ENCODE data around the gene AOAH. TPM values are rescaled to one million over a fixed set of nuclear protein-coding genes. Genes with fewer than 3 reads are reported as not detected.

The AOAH gene
- total RNA-seq, 1 donor from 2014 or later: 7.4 TPM

DNA sequence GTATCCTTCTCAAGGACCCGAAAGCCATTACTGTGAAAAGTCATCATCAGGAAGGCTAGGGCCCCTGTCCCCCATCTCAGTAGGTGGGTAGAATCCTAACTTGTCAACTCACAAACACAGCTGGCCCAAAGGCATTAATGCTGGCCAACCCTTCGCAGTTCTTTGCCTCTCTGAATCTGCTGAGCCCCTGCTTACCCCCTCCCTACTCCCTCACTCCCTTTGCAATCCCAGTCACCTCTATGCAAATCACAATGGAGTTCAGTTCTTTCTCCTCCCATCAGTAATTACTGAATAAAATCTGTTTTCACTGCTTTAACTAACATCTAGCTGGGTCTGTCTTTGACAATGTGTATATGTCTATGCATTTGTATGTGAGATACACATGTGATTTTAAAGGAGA, 38.1 kb upstream of the AOAH start:
- Histone ChIP-seq H3K27me3 (no peaks in the 10 kb centered on the region), H3K4me3 (no peak overlapping the region), H3K9me3 (no peaks in the 10 kb centered on the region), H3K36me3 (no peaks in the 10 kb centered on the region), H3K27ac (no peak overlapping the region), H3K4me1 (no peaks in the 10 kb centered on the region)
- TF ChIP-seq POLR2AphosphoS5 (IDR thresholded peaks at IDR 0.05; ENCODE audit: insufficient read depth in 1 of 2, low read depth in 1 of 2) (no peak), POLR2A (IDR thresholded peaks at IDR 0.05) (no peak)
- TF ChIP-seq, protein P1, sequence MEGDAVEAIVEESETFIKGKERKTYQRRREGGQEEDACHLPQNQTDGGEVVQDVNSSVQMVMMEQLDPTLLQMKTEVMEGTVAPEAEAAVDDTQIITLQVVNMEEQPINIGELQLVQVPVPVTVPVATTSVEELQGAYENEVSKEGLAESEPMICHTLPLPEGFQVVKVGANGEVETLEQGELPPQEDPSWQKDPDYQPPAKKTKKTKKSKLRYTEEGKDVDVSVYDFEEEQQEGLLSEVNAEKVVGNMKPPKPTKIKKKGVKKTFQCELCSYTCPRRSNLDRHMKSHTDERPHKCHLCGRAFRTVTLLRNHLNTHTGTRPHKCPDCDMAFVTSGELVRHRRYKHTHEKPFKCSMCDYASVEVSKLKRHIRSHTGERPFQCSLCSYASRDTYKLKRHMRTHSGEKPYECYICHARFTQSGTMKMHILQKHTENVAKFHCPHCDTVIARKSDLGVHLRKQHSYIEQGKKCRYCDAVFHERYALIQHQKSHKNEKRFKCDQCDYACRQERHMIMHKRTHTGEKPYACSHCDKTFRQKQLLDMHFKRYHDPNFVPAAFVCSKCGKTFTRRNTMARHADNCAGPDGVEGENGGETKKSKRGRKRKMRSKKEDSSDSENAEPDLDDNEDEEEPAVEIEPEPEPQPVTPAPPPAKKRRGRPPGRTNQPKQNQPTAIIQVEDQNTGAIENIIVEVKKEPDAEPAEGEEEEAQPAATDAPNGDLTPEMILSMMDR (IDR thresholded peaks at IDR 0.05): no peak
- intact Hi-C loops (cut with DNase I): no loop called here
- no peak for DNase-seq (ENCODE audit: extremely low spot score in 2 of 2)

DNA sequence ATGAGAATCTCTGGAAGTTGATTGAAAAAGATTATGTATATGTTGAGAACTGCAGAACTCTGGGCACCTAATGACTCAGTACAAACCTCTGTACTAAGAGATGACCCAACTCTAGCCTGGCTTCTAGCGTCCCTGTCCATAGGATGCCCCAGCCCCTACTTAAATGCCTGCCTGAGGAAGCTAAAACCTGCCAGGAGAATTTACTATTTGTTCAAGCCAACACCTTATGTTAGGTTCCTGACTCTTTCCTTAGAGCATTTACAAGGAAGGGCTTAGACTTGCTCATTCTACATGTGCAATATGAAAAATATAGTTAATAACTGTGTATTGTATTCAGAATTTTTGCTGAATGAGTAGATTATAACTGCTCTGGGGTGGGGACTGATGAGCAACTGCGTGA, 37.5 kb upstream of the AOAH start:
- Histone ChIP-seq H3K4me3 (no peak overlapping the region), H3K9me3 (no peaks in the 10 kb centered on the region), H3K4me1 (no peaks in the 10 kb centered on the region), H3K27me3 (no peaks in the 10 kb centered on the region), H3K27ac (no peak overlapping the region), H3K36me3 (no peaks in the 10 kb centered on the region)
- no peak for DNase-seq (ENCODE audit: extremely low spot score in 2 of 2)
- intact Hi-C loops (cut with DNase I): no loop called here
- TF ChIP-seq POLR2A (IDR thresholded peaks at IDR 0.05): no peak
- TF ChIP-seq, protein P1 (IDR thresholded peaks at IDR 0.05): no peak
- TF ChIP-seq POLR2AphosphoS5 (IDR thresholded peaks at IDR 0.05; ENCODE audit: insufficient read depth in 1 of 2, low read depth in 1 of 2): no peak

DNA sequence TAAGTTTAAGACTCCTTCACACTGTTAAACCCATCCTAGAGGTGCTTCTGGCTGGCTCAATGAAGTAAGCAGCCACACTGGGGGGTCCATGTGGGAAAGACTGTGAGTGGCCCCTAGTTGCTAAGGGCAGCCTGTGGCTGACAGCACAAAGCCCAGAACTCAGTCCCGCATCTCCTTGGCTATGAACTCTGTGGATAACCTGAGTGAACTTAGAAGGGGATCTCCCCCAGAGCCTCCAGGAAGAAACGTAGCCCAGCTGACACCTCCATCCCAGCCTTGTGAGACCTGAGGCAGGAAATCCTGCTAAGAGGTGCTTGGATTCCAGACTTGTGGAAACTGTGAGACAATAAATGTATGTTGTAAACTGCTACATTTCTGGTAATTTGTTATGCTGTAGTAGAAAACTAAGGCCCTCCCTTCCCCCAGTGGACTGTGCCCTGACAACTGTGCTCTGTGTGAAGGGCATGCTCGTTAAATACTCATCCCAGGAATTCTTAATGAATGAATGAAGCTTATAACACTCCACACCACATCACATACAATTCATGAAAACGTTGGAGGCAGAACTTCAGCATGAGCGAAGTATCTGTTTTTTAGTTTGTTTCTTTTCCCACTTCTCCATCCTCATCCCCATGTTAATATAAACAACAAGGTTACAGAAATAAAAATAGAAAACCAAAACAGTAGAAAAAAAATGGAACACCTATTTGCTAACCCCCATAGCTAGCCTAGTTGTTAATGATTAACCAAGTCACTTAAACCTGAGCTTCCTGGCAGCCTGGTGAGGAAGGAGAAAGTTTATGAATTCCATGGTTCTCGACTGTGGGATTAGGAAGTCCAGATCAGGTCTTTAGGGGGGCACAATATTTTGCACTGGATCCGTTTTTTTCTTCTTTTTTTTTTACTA, 36.8 kb upstream of the AOAH start:
- no peak for DNase-seq (ENCODE audit: extremely low spot score in 2 of 2)
- intact Hi-C loops (cut with DNase I): no loop called here
- no peaks in the 10 kb centered on the region for H3K36me3 ChIP-seq
- no peaks in the 10 kb centered on the region for H3K9me3 ChIP-seq
- H3K27ac ChIP-seq: no peak overlapping the region
- no peak overlapping the region for H3K4me3 ChIP-seq
- no peaks in the 10 kb centered on the region for H3K27me3 ChIP-seq
- TF ChIP-seq POLR2A (IDR thresholded peaks at IDR 0.05): no peak
- TF ChIP-seq POLR2AphosphoS5 (IDR thresholded peaks at IDR 0.05; ENCODE audit: insufficient read depth in 1 of 2, low read depth in 1 of 2): no peak
- TF ChIP-seq, protein P1 (IDR thresholded peaks at IDR 0.05): no peak
- no peaks in the 10 kb centered on the region for H3K4me1 ChIP-seq

DNA sequence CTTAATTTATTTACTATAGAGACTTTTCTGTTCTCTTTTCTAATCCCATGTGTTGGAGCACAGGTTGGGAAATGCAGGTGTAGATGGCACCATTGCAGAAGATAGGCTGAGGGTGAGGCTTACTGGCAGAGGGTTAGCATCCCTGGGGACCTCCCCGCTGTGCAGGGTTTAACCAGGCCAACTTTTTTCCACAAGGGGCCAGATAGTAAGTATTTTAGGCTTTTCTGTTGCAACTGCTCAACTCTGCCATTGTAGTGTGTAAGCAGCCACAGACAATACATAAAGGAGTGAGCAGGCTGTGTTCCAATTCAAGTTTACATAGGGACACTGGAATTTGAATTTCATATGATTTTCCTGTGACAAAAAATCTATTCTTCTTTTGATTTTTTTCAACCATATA, 34.6 kb upstream of the AOAH start:
- TF ChIP-seq POLR2AphosphoS5 (IDR thresholded peaks at IDR 0.05; ENCODE audit: insufficient read depth in 1 of 2, low read depth in 1 of 2) (no peak), POLR2A (IDR thresholded peaks at IDR 0.05) (no peak)
- TF ChIP-seq, protein P1 (IDR thresholded peaks at IDR 0.05): no peak
- Histone ChIP-seq H3K27ac (no peak overlapping the region), H3K27me3 (no peaks in the 10 kb centered on the region), H3K4me3 (no peak overlapping the region), H3K36me3 (no peaks in the 10 kb centered on the region), H3K4me1 (no peaks in the 10 kb centered on the region), H3K9me3 (no peaks in the 10 kb centered on the region)
- intact Hi-C loops (cut with DNase I): no loop called here
- no peak for DNase-seq (ENCODE audit: extremely low spot score in 2 of 2)

DNA sequence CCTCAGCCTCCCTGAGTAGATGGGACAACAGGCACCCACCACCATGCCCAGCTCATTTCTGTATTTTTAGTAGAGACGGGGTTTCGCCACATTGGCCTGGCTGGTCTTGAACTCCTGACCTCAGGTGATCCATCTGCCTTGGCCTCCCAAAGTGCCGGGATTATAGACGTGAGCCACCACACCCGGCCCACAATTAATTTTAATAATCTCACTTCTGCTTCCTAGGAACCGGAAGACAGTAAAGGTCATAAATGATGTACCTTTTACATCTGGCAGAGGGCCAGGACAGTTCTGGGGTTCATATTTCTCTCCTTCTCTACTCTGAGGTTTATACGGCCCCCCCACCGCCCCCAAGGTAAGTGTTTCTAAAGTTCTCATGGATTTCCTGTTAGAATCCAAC, 31.2 kb upstream of the AOAH start:
- Histone ChIP-seq H3K4me3 (no peak overlapping the region), H3K36me3 (no peaks in the 10 kb centered on the region), H3K4me1 (no peaks in the 10 kb centered on the region), H3K27me3 (no peaks in the 10 kb centered on the region), H3K27ac (no peak overlapping the region), H3K9me3 (no peaks in the 10 kb centered on the region)
- DNase-seq (ENCODE audit: extremely low spot score in 2 of 2): no peak
- TF ChIP-seq POLR2AphosphoS5 (IDR thresholded peaks at IDR 0.05; ENCODE audit: insufficient read depth in 1 of 2, low read depth in 1 of 2) (no peak), POLR2A (IDR thresholded peaks at IDR 0.05) (no peak)
- TF ChIP-seq, protein P1 (IDR thresholded peaks at IDR 0.05): no peak
- intact Hi-C loops (cut with DNase I): no loop called here
